Stomach (tissue), 9 donors: ENCODE data around the gene CCDC91. TPM values are rescaled to one million over a fixed set of nuclear protein-coding genes. Genes with fewer than 3 reads are reported as not detected.

Experiments
- DNase-seq, 2 donors: peaks; one replicate each; pipeline versions ENCODE4 v3.0.0 to v3.0.0-alpha.2; 2013 to 2019
- H3K27ac ChIP-seq, 5 donors: fragments of 200-600 bp in 4 of 5; sonication (generic) in 4 of 5; one replicate each; pipeline ENCODE4 v1.5.1; 2013 to 2019; ENCODE audit warnings: mild to moderate bottlenecking in 1 of 5, moderate library complexity in 1 of 5
- H3K27me3 ChIP-seq, 3 donors: fragments of 200-600 bp; sonication (generic); one replicate each; pipeline ENCODE4 v1.5.1; 2017 to 2019; ENCODE audit warnings: mixed run types in 1 of 3
- H3K36me3 ChIP-seq, 4 donors: fragments of 200-600 bp; sonication (generic); 1 replicate in 3 of 4; 2 replicates in 1 of 4; pipeline ENCODE4 v1.5.1; 2016 to 2019
- H3K4me1 ChIP-seq, 4 donors: fragments of 200-600 bp; sonication (generic); one replicate each; pipeline ENCODE4 v1.5.1; 2016 to 2019
- H3K4me3 ChIP-seq, 4 donors: fragments of 200-600 bp; sonication (generic) in 3 of 4; one replicate each; pipeline ENCODE4 v1.5.1; 2016 to 2019; ENCODE audit warnings: mild to moderate bottlenecking in 1 of 4
- H3K9me3 ChIP-seq, 4 donors: fragments of 200-600 bp; sonication (generic); one replicate each; pipeline ENCODE4 v1.5.1; 2016 to 2019
- EP300 ChIP-seq: sonication (generic); formaldehyde crosslinking; IDR thresholded peaks from one replicate; pipeline ENCODE4 v1.6.1; 2017; ENCODE audit warnings: antibody characterized with exemption
- POLR2A ChIP-seq, 4 donors: fragments of 450-650 bp; IDR thresholded peaks; one replicate each; pipeline ENCODE4 v1.6.1; 2016; ENCODE audit warnings: antibody characterized with exemption in 4 of 4, control low read depth in 2 of 4, mild to moderate bottlenecking in 1 of 4, moderate library complexity in 1 of 4
- POLR2AphosphoS5 ChIP-seq, 3 donors: sonication (generic); formaldehyde crosslinking; IDR thresholded peaks; one replicate each; pipeline ENCODE4 v1.6.1; 2016; ENCODE audit warnings: antibody characterized with exemption in 3 of 3
- WGBS, 5 donors: extraction: QIAGEN DNeasy Blood & Tissue Kit in 3 of 5; methylation state at CpG; one replicate each; pipeline versions ENCODE4 v1.1.5 to v1.1.7; 2013 to 2018; 5-methylcytosine and 5-hydroxymethylcytosine counted together
- intact Hi-C: fragments of 100-400 bp; cut with DNase I; formaldehyde crosslinking; loops from one replicate; pipeline ENCODE4 v1.15.1; 2023; ENCODE audit warnings: low total_unique reads
- polyA plus RNA-seq, 3 donors: library from polyadenylated mRNA; stranded (reverse); fragments of 200-250 nt; gene quantifications; one replicate each; pipeline ENCODE4 v1.2.3, GENCODE V29; 2013
- total RNA-seq, 5 donors: library from RNA; depleted of rRNA; stranded (reverse); fragments of >200 nt; gene quantifications; one replicate each; pipeline versions ENCODE4 v1.1.0 to v1.2.3, GENCODE V29; 2014 to 2016
- TF ChIP-seq, protein P1 (sequence below), 7 experiments: fragments of 450-650 bp in 4 of 7; fragments of 200-600 bp in 3 of 7; sonication (generic) in 3 of 7; IDR thresholded peaks; one replicate each; pipeline ENCODE4 v1.5.1; 2016 to 2019; ENCODE audit warnings: antibody characterized with exemption in 7 of 7, control low read depth in 2 of 7, mild to moderate bottlenecking in 1 of 7
- donor health status: healthy with polysubstance abuse.
- donor health status: Bipolar disorder and iron deficiency.
- donor health status: healthy.

The CCDC91 gene
- total and polyA plus RNA-seq, 8 donors, result 9.9 to 69.6 (median 34.4) TPM

DNA sequence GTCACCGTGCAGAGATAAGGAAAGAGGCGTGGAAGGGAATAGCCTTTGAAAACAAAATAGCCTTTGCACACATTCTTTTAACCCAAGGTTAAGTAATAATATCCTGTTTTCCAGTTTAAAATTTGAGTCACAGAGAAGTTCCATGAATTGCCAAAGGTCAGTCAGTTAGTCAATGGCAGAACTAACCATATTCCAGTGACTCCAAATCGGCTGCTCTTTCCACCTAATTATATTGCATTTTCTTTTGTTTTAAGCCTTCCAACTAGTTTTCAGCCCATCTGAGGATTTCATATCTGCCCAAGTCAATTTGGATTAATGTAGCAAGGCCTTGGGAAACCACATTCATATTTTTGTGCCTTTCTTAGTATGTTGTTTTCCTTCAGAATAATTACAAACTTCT is 373.0 kb downstream of the CCDC91 start:
- Histone ChIP-seq H3K4me1 (peaks cover 0 to 4% (median 0%) of the 10 kb centered on the region in 4 donors), H3K4me3 (no peak overlapping the region), H3K27me3 (no peaks in the 10 kb centered on the region), H3K36me3 (no peaks in the 10 kb centered on the region), H3K9me3 (no peaks in the 10 kb centered on the region), H3K27ac (peak overlapping the region in 1 of 5 donors; percentile 20)
- 46 to 75% (median 64%) methylated on average over 3 of the region's 3 CpGs for WGBS, 5 donors
- no peak for DNase-seq
- intact Hi-C loops, result no loop called here
- TF ChIP-seq EP300 (no peak), POLR2AphosphoS5 (IDR thresholded peaks at IDR 0.05) (no peak)

DNA sequence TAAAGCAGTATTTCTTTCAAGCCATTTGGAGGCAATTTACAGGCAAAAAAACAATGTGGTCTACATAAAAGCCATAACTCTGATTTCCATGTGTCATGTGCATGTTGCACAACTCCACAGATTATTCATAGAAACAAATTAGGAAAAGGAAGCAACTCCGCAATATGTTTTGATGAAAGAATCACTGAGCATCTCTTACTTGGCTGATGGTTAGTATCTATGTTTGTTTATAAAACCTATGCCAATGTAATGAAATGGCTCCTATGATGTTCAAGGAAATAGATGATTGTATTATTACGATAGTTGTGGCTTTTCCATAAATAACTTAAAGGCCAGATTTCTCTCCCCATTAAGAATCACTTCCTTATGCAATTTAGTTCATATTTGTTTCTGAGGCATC is 373.7 kb downstream of the CCDC91 start:
- DNase-seq, result no peak
- WGBS, 5 donors, result 81 to 88% (median 85%) methylated on average over 2 of the region's 2 CpGs
- TF ChIP-seq POLR2AphosphoS5 (IDR thresholded peaks at IDR 0.05), result no peak
- no peak for TF ChIP-seq POLR2A (IDR thresholded peaks at IDR 0.05)
- TF ChIP-seq, protein P1, sequence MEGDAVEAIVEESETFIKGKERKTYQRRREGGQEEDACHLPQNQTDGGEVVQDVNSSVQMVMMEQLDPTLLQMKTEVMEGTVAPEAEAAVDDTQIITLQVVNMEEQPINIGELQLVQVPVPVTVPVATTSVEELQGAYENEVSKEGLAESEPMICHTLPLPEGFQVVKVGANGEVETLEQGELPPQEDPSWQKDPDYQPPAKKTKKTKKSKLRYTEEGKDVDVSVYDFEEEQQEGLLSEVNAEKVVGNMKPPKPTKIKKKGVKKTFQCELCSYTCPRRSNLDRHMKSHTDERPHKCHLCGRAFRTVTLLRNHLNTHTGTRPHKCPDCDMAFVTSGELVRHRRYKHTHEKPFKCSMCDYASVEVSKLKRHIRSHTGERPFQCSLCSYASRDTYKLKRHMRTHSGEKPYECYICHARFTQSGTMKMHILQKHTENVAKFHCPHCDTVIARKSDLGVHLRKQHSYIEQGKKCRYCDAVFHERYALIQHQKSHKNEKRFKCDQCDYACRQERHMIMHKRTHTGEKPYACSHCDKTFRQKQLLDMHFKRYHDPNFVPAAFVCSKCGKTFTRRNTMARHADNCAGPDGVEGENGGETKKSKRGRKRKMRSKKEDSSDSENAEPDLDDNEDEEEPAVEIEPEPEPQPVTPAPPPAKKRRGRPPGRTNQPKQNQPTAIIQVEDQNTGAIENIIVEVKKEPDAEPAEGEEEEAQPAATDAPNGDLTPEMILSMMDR (IDR thresholded peaks at IDR 0.05), result no peak
- no peak for TF ChIP-seq EP300
- intact Hi-C loops, result no loop called here
- H3K9me3 ChIP-seq, result no peaks in the 10 kb centered on the region
- H3K27ac ChIP-seq, result peak overlapping the region in 1 of 5 donors; percentile 20
- no peak overlapping the region for H3K4me3 ChIP-seq
- peaks cover 0 to 4% (median 0%) of the 10 kb centered on the region in 4 donors for H3K4me1 ChIP-seq
- no peaks in the 10 kb centered on the region for H3K36me3 ChIP-seq
- no peaks in the 10 kb centered on the region for H3K27me3 ChIP-seq

DNA sequence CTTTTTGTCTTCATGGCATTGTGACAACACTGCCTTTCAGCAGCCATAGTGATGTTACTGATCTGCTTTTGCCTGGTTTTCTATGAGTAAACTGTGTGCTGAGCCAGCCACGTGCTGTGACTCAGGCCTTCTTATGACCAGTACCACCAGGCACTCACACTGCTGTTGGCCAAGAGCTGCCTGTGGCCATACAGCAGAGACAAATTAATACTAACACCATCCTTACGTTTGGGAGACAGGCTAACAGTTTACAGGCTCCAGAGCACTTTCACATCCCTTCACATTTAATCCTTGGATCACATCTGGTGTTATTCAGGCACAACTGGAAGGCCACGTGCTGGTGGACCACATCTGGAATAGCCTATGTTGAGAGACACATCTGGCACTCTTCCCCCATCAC is 377.9 kb downstream of the CCDC91 start:
- Histone ChIP-seq H3K4me1 (peaks cover 0 to 20% (median 4%) of the 10 kb centered on the region in 4 donors), H3K4me3 (no peak overlapping the region), H3K36me3 (no peaks in the 10 kb centered on the region), H3K9me3 (no peaks in the 10 kb centered on the region), H3K27me3 (no peaks in the 10 kb centered on the region), H3K27ac (peak overlapping the region in 3 of 5 donors; percentile 62 to 75 (median 67))
- intact Hi-C loops, result no loop called here
- DNase-seq, result peak; percentile 27 to 44
- WGBS, 5 donors, result 64 to 81% (median 72%) methylated on average over 3 of the region's 3 CpGs
- TF ChIP-seq EP300 (no peak), POLR2A (IDR thresholded peaks at IDR 0.05) (no peak), POLR2AphosphoS5 (IDR thresholded peaks at IDR 0.05) (peak in 2 of 3 donors; percentile 6 to 72)
- TF ChIP-seq, protein P1 (IDR thresholded peaks at IDR 0.05), result no peak

DNA sequence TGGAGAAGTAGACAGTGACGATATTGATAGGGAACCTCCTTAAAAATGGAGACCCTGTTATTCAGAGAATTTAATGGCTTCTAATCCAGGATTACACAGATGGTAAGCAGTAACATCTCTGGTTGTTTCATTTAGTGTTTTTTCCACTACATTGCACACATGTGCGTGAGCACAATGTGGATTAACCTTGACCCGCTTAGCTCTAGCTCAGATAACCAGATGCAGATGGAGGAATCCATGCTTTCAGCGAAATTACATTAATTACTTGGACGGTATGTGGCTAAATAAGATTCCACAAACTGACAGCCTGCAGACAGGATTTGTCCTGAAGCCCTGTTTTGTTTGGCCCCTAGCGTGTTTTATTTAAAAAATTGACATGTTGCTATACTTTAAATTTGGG is 378.4 kb downstream of the CCDC91 start:
- intact Hi-C loops, result no loop called here
- TF ChIP-seq, protein P1 (IDR thresholded peaks at IDR 0.05), result no peak
- TF ChIP-seq POLR2A (IDR thresholded peaks at IDR 0.05) (no peak), POLR2AphosphoS5 (IDR thresholded peaks at IDR 0.05) (no peak), EP300 (no peak)
- Histone ChIP-seq H3K36me3 (no peaks in the 10 kb centered on the region), H3K27ac (peak overlapping the region in 3 of 5 donors; percentile 62 to 75 (median 67)), H3K27me3 (no peaks in the 10 kb centered on the region), H3K4me1 (peaks cover 0 to 20% (median 4%) of the 10 kb centered on the region in 4 donors), H3K4me3 (no peak overlapping the region), H3K9me3 (no peaks in the 10 kb centered on the region)
- peak in 1 of 2 donors; percentile 64 for DNase-seq
- WGBS, 5 donors, result 62 to 79% (median 75%) methylated on average over 6 of the region's 6 CpGs

DNA sequence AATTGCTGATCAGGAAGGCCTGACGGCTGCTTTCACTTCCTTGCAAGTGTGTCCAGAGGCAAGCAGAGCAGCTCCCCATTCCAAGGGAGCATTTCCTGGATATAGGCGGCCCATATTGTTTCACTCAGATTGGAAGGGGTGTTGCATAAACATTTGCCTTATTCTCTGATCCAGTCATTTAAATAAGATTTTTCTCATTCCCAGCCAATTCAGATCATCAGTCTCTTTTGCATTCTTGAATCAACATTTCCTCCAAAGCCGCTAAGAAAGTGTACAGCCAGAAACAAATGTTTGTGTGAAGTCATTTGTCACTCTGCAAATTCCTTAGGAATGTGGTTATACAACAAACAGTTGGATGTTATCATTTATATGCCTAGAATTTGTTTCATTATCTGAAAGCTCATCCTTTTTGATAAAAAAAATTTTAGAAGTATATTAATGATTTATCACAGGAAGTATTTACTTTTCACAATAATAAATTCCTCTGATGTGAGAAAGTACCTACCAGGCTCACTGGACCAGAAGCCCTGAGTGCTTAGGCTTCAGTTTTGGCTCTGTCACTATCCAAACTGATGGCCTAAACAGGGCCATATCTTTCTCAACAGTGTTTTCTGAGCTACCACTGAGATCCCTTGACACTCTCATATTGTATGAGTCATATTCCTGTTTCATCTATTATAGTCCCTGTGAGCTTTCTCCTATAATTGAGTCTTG is 379.6 kb downstream of the CCDC91 start:
- Histone ChIP-seq H3K4me1 (peaks cover 0 to 22% (median 7%) of the 10 kb centered on the region in 4 donors), H3K27me3 (no peaks in the 10 kb centered on the region), H3K36me3 (no peaks in the 10 kb centered on the region), H3K9me3 (no peaks in the 10 kb centered on the region), H3K27ac (peak overlapping the region; percentile 10 to 75 (median 62)), H3K4me3 (no peak overlapping the region)
- intact Hi-C loops, result no loop called here
- DNase-seq, result peak in 1 of 2 donors; percentile 82
- TF ChIP-seq POLR2AphosphoS5 (IDR thresholded peaks at IDR 0.05), result peak in 2 of 3 donors; percentile 6 to 42
- TF ChIP-seq POLR2A (IDR thresholded peaks at IDR 0.05), result no peak
- 36 to 47% (median 44%) methylated on average over 3 of the region's 3 CpGs for WGBS, 5 donors
